Mesodermal cell (in vitro differentiated cells): ENCODE measurements around the gene ZNF24.

Experiments used
- H3K27ac ChIP-seq: 2 replicates; pipeline ENCODE4 v1.7.0; 2013; ENCODE audit warnings: mild to moderate bottlenecking, low read depth, low read length, moderate library complexity; ENCODE audit not compliant: severe bottlenecking
- H3K36me3 ChIP-seq: 2 replicates; pipeline ENCODE4 v1.7.1; 2013; ENCODE audit warnings: mild to moderate bottlenecking, low read length, moderate library complexity; ENCODE audit not compliant: control insufficient read depth, insufficient read depth
- H3K4me1 ChIP-seq: one replicate; pipeline ENCODE4 v1.7.1; 2013; ENCODE audit warnings: mild to moderate bottlenecking, low read length; ENCODE audit not compliant: insufficient read depth, control insufficient read depth, poor library complexity, severe bottlenecking
- H3K4me3 ChIP-seq: 2 replicates; pipeline ENCODE4 v1.7.0; 2013; ENCODE audit warnings: low read length, control low read depth, mild to moderate bottlenecking; ENCODE audit not compliant: insufficient read depth, poor library complexity, severe bottlenecking; ENCODE audit errors: extremely low read depth
- H3K9me3 ChIP-seq: 2 replicates; pipeline ENCODE4 v1.7.1; 2013; ENCODE audit warnings: mild to moderate bottlenecking, low read length, moderate library complexity; ENCODE audit not compliant: control insufficient read depth
- WGBS, 2 experiments: methylation state at CpG; one replicate each; pipeline ENCODE4 v1.1.5; 2013; ENCODE audit warnings: missing lambda C conversion rate in 2 of 2; ENCODE audit not compliant: insufficient coverage in 2 of 2; 5-methylcytosine and 5-hydroxymethylcytosine counted together

ZNF24 gene

GRCh38 chr18:35331367-35332087, 12.7 kb downstream of the ZNF24 start:
- 91 to 96% methylated on average over 2 to 3 of the region's 4 CpGs for WGBS, 2 experiments
- H3K4me1 ChIP-seq, result no peaks in the 10 kb centered on the region
- H3K27ac ChIP-seq, result no peak overlapping the region
- no peaks in the 10 kb centered on the region for H3K9me3 ChIP-seq
- H3K36me3 ChIP-seq, result peaks cover 51% of the 10 kb centered on the region
- no peak overlapping the region for H3K4me3 ChIP-seq

- H3K27ac ChIP-seq, result no peak overlapping the region
- H3K4me1 ChIP-seq, result peaks cover 7% of the 10 kb centered on the region
- H3K36me3 ChIP-seq, result peaks cover 24% of the 10 kb centered on the region
- H3K9me3 ChIP-seq, result no peaks in the 10 kb centered on the region
- no peak overlapping the region for H3K4me3 ChIP-seq
Observed at GRCh38 chr18:35328868-35329267, 15.4 kb downstream of the ZNF24 start.

DNA sequence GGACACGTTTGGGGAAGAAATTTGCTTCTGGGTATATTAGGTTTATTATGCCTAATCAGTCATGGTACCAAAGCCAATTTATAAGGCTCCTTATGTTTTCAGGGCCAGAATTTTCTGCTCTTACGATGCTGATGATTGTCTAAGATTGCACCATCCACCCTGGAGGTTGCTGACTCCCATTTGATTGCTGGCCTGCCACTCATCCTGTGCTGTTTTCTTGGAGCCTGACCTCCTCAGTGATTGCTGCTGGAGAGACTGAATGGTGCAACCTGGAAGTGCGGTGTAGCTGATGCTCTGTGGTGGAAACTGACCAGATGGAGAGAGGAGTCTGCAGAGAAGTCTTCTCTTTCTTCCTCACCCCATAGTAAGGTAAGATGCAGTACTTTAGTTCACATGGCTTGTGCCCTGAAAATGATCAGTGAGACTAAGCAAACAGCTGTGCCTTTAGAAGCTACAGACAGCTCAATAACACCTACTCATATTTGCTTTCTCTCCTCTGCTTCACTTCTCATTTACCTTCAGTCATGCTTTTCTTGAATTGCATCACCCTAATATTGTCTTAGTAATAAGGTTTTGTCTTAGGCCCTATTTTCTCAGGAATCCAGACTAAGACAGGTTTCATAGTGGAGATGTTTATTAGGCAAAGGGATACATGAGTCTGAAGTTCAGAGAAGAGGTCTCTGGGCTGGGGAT, 17.4 kb downstream of the ZNF24 start:
- H3K36me3 ChIP-seq, result peaks cover 4% of the 10 kb centered on the region
- H3K27ac ChIP-seq, result no peak overlapping the region
- H3K4me3 ChIP-seq, result no peak overlapping the region
- H3K4me1 ChIP-seq, result peaks cover 7% of the 10 kb centered on the region
- WGBS, 2 experiments, result 17 to 71% methylated on average over 1 to 2 of the region's 3 CpGs
- H3K9me3 ChIP-seq, result no peaks in the 10 kb centered on the region

DNA sequence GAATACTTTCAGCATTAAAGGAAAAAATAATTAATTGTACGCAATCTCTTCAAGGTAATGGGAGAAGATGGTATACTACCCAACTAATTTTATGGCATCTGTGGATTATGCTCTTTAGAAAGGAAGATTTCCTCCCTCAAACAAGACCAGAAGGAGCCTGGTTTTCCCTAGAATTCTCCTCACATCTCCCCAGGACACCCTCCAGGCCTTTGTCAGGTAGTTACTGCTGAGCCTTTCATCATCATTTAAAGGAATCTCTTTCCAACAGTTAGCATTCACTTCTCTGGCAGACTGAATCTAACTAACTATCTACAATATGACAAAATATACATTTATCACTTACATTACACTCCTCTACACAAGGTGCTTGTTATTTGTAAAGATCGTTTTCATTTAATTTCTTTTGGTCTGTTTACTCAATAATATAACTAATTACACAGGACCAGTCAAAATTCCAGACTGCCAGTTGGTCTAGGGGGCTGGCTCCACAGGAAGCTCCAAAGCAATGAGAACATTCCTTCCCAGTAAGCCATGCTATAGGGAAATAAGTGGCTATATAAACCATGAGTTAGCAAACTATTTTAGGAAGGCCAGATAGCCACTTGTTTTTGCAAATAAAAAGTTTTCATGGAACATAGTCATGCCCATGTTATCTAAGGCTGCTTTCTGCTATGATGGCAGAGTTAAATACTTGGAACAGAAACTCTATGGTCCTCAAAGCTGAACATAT, 19.1 kb downstream of the ZNF24 start:
- H3K27ac ChIP-seq, result peak overlapping the region; percentile 33
- no CpG with 5 or more reads among the region's 2 CpGs for WGBS, 2 experiments
- H3K9me3 ChIP-seq, result no peaks in the 10 kb centered on the region

DNA sequence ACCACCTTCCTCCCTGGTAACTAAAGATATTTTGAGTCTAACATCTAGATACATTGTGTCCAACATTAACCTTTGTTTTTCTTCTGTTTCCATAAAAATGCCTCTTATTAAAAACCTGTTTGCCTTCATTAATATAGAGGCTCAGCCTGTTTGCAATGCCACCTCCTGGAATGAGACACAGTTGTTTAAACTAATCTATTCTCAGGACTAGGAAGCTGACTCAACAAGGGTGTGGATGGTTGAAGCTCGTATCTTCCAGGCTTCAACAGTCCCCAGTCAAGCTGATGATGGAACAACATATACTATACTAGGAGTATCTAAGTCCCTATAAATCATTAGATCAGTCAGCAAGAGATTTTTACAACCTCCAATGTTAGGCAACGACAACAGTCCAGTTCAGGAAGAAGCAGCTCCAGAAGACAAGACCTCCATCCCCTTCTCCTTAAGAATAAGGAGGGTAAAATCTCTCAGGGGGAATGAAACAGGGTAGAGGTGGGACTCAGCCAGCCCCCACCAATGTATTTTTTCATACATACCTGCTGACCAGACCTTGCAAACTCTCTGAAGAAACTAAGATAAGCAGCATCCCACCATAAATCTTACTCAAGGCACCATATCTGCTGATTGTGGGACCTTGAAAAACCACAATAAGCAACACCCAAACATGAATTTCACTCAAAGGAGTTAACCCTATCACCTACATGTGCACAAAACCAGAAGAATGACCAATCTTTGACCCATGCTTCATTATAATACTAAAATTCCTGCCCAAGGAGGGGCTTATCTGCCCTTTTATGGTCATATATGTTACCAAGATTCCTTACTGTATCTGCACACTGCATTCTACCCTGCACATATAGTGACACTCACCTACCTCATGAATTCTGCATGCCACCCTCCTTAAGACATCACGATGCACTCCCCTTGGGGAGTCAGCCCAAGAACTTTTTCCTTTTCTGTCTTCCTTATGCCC, 21.4 kb downstream of the ZNF24 start:
- H3K36me3 ChIP-seq, result no peaks in the 10 kb centered on the region
- 87% methylated on average over 2 of the region's 3 CpGs; no CpG with 5 or more reads in 1 of the 2 experiments for WGBS, 2 experiments
- H3K27ac ChIP-seq, result no peak overlapping the region
- peaks cover 7% of the 10 kb centered on the region for H3K4me1 ChIP-seq
- no peak overlapping the region for H3K4me3 ChIP-seq
- no peaks in the 10 kb centered on the region for H3K9me3 ChIP-seq

More for the DNA sequence above, 19.1 kb downstream of the ZNF24 start:
- Histone ChIP-seq H3K4me3 (no peak overlapping the region), H3K4me1 (peaks cover 7% of the 10 kb centered on the region), H3K36me3 (no peaks in the 10 kb centered on the region)

DNA sequence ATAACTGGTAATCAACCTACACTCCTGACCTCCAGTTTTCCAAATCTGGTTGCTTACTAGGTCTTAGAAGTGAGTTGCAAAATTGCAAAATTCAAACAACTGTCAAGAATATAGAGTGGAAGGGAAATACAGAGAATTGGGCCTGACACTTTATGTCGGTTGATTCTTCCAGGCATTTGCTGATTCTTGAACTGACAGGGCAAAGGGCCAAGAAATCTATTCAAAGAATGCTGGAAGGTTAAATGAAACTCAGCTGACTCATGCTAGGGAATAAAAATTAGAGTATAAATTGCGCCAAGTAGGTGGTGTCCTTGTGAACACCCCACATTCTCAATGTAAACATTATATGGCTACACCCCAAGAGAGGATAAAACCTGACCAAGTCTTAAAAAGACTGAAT, 32.7 kb downstream of the ZNF24 start:
- 92 to 100% methylated on average over 1 to 2 of the region's 2 CpGs for WGBS, 2 experiments
- Histone ChIP-seq H3K27ac (no peak overlapping the region), H3K4me3 (no peak overlapping the region), H3K36me3 (peaks cover 23% of the 10 kb centered on the region), H3K4me1 (no peaks in the 10 kb centered on the region), H3K9me3 (peaks cover 27% of the 10 kb centered on the region)

- Histone ChIP-seq H3K4me1 (no peaks in the 10 kb centered on the region), H3K4me3 (no peak overlapping the region), H3K9me3 (peaks cover 72% of the 10 kb centered on the region), H3K36me3 (peaks cover 67% of the 10 kb centered on the region), H3K27ac (no peak overlapping the region)
- 80% methylated on average over 1 of the region's 5 CpGs; no CpG with 5 or more reads in 1 of the 2 experiments for WGBS, 2 experiments
Observed at GRCh38 chr18:35306588-35307250, 37.5 kb downstream of the ZNF24 start.

GRCh38 chr18:35303610-35304009, 40.6 kb downstream of the ZNF24 start:
- Histone ChIP-seq H3K36me3 (peaks cover 91% of the 10 kb centered on the region), H3K4me1 (no peaks in the 10 kb centered on the region), H3K27ac (no peak overlapping the region), H3K4me3 (no peak overlapping the region), H3K9me3 (peaks cover 76% of the 10 kb centered on the region)
- WGBS, 2 experiments, result 100% methylated on average over 1 to 2 of the region's 4 CpGs

GRCh38 chr18:35296060-35296459, 48.2 kb downstream of the ZNF24 start:
- WGBS, 2 experiments, result 93 to 100% methylated on average over 2 of the region's 2 CpGs
- Histone ChIP-seq H3K4me3 (no peak overlapping the region), H3K9me3 (peaks cover 24% of the 10 kb centered on the region), H3K27ac (no peak overlapping the region), H3K4me1 (peaks cover 2% of the 10 kb centered on the region), H3K36me3 (peaks cover 88% of the 10 kb centered on the region)
